HG02852 (cell line): Measurements from ENCODE around the gene LSAMP.

Experiments used
- ATAC-seq: cut with Tn5 transposase; IDR thresholded peaks from one replicate; pipeline ENCODE4 v1.9.1; 2021; ENCODE audit warnings: mild to moderate bottlenecking, moderate library complexity; ENCODE audit not compliant: unreplicated experiment

The LSAMP gene

DNA sequence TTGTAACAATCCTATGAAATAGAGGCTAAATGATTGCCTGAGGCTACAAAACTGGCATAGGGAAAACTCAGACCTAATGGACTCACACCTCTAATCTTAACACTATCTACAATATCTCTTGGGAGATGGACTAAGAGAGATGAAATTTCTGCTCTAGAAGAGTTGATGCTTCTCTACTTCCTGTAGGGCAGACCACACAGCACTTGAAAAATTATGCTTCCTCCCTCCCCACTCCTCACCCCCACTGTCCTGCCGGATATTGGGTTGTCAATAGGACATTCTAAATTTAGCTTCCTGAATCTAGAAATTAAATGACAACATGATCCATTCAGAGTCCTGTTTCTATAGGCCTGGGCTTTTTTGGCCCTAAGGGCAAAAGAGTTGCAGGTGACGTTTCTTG is 526.4 kb downstream of the LSAMP start:
- ATAC-seq: no peak

DNA sequence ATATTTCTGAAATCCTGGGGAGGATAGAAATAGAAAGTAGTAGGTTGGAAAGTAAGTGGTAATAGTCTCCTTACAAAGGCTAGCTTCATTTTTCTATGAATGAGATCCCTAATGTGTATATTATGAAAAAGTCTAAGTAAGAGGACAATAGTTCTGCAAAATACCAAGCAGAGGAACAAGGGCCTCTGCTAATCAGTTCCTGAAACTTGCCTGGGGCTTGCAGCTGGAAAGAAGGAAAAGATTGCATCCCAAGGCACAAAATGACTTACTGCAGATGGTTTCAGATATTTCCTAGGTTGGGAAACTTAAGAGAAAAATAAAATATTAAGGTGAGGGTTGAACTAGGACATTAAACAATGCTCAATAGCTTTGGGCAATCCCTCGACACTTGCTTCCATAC is 528.4 kb downstream of the LSAMP start:
- no peak for ATAC-seq

DNA sequence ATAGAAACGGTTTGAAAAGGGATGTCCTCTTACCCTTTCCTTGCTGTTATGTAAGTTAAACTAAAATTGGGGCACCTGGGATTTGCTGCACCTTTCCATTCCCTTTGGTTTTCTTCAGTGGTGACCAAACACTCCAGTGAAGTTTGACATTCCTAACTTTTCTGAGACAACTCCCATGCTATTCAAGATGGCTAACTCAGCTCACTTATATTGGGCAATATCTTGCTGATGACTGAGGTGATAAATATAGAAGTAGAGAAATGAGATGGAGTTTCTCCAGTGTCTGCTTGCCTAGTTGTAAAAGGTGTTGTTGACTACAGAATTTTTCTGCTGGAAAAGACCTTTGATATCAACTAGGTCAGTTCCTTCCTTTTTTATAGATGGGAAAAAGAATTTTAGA is 530.2 kb downstream of the LSAMP start:
- no peak for ATAC-seq

DNA sequence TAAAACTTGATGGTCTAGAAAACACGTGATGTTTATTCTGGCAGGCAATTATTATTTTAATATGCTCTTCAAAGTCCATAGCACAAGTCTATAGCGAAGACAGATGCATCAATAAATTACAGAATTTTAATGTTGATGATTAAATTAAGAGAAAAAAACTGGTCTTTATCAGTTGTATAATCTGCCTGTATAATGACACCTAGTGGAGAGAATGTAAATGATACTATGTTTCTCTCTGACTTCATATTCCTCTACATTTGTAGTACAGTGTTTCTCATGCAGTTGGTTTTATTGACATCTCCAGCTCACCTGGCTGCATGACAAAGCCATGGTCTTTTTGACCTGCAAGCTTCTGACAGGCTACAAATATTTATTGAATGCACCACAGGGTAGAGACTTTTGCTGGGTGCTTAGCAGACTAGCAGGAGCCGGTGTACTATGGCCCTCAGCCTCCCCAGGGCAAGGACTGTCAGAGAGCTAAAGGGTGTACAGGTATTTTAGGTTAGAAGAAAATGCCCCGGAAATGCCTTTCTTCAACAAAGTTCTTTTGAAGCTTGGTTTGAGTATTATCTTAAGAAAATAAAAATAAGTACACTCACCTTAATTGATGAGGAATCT is 532.1 kb downstream of the LSAMP start:
- ATAC-seq: no peak

DNA sequence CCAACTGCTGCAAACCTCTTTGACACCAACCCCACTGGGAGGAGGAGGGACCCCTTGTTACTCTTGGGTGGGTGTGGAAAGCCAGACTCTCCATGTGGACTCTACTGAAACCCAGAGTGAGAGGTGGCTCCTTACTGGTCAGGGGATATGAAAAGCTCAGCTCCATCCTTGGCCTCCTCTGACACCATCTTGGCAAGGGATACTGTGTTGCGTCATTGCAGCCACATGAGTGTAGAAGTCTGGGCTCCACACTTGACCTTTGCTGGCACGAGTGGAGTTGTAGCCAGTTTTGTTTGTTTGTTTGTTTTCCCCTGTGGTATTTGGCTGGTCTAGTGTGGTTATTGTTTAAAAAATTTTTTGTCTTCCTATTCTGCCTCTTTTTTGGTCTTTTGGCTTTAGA is 532.9 kb downstream of the LSAMP start:
- no peak for ATAC-seq

DNA sequence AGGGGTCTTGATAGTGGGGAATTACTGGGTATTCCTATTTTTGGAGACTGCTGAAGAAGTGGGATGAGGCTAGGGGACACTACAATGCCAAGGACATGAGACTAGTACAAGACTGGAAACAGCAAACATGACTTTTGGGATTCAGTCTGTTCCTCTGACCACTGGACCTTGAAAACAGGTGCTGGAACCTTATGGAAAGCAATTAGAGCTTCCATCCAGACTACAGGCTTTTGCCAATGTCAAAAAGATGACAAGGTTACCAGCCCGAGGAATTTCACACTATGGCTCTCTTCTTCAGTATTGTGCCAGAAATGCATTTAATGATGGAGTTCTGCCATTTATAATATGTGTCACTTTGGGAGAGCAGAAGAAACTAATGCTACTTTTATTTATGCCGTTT is 539.4 kb downstream of the LSAMP start:
- no peak for ATAC-seq

DNA sequence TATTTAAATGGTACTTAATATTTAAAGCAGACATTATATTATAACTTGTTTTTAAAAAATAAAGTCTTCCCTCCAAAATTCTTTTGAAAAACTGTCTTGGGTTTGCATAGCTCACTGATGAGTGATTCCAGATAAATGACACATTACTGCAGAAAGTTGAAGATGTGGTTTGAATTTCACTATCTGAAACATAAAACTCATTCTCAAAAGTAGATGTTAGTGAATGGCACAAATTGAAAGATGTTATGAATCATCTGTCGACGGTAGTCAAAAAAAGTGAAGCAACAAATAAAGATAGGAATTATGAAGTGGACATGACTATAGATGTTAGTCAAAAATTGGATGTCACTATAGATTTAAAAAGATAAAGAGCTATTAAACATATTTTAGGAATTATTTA is 541.4 kb downstream of the LSAMP start:
- no peak for ATAC-seq

DNA sequence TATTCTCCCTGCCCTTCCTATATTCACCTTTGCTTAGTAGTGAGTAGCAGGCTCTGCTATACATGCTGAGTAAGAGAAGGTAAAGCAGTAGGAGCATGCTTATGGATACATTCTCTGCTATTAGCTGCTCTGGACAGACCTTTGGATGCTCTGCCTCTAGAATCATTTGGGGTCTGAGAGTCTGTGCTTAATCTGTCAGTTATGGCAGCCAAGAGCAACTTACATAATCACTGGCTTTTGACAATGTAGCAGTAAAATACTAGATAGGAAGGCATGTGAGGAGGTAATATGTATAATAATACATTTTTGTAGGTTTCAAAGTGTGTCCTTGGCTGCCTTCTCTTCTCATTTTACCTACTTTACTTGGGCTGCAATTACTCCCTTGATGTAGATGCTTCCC is 544.3 kb downstream of the LSAMP start:
- no peak for ATAC-seq

DNA sequence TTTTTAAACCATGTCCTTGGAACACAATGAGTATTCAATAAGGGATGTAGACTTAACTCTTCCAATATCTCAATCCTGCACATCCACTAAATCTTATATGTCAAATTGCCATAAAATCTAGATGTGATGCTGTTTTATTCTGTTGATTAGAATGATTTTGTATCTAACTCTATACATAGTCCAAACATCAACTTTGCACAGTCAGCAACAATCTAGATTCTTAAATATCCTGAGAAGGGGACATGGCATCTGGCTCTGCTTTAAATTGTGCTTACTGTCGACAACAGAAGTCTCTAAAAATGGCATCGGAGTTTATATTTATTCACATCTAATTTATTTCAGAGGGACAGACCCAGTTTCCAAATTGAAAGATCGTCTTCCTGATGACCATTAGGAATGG is 545.8 kb downstream of the LSAMP start:
- ATAC-seq: no peak

DNA sequence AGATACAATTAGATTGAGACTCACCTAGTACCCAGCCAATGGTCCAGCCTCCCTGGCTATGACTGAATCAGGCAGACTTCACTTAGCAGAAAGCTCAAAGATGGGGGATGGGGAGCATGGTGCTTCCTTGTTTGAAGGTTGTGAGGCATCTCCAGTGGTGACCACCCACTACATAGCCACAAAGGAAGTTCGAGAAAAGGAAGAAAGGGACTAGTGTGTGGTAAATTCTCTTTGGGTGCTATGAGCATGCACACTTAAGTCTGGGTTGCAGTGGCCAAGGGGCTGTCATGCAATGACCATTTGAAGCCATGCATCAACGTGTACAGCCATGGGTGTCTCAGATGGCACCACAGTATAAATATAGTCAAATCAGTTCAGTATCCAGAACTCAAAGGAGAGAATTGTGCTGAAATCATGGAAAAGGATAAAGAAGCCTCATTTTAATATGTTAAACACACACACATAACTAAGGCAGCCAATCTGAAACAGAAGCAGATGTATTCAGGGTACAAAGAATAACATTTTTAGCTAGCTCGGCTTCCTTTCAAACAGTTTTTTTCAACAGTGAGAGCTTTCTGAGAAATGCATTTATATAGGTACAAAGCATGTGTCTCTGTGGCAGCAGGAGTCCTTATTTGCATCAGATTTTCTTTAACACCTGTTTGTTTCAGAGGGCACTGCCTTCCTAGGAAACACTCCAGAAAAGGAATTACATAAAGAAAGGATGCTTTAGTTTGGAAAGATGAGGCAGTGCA is 546.5 kb downstream of the LSAMP start:
- no peak for ATAC-seq

DNA sequence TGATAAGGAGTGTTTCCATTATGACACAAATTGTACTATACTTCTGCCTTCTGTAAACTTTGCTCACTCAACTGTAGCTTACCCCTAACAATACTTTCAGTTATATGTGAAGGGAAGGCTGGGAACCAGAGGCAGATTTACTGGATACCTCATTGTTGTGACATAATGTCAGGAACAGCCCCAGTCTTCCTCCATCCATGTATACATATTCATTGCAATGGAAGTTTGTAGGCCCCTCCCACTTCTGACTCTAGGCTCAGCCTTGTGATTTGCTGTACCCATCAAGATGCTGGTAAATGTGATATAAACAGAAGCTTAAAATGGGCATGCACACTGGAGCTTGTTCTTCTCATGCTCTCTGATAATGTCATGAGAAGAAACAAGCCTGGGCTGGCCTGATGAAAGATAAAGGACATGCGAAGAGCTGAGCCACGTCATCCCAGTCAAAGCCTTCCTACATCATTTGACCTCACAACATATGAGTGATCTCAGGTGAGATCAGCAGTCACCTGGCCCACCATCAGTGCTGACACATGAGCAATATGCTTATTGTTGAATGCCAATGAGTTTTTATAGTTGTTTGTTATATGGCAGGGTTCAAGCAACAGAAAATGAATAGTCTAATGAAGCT is 554.2 kb downstream of the LSAMP start:
- ATAC-seq: no peak

DNA sequence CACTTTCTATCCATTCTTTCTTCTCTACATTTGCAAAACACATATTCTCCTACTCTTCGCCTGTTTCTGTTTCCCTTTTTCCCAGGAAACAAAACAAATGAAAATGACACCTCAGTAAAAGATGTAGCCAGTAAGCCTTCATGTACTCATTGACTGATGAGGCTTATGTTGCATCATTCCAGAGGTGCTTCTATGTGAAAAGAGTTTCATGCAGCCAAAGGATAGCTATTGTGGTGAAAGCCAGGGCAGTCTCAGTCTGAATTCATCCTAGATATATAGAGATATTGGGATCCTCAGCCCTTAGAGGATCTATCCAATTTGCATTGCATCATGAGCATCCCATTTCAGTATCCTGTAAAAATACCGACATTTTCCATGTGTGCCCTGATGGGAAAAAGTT is 554.7 kb downstream of the LSAMP start:
- ATAC-seq: no peak

DNA sequence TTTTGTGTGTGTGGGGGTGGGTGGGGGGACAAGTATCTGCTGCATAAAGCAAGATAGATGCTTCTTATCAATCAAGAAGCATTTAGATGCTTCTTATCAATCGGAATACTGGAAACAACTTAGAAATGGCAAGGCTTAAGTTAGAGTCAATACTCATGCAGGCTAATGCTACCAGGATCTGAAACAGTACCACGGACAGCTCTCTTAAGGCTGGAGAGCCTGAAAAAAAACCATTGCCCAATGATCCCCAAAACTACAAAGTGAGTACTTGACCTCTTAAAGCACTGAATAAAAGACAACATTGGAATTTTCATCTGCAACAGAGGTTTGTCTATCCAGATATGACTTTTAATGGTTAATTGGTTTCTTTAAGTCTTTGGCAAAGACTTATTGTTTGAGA is 559.7 kb downstream of the LSAMP start:
- ATAC-seq: no peak

DNA sequence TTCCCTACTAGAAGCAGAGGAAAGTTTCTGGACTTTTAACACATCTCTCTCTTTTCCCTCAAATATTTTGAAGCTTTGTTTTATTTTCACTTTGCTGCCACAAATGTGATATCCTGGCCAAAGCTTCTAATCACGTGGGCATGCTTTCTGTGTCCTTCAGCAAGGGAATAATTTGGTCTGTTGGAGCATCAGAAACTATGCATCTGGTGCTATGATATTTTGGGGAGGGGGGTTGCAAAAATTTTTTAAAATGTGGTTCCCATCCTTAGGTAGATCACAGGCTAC is 567.7 kb downstream of the LSAMP start:
- ATAC-seq: no peak

DNA sequence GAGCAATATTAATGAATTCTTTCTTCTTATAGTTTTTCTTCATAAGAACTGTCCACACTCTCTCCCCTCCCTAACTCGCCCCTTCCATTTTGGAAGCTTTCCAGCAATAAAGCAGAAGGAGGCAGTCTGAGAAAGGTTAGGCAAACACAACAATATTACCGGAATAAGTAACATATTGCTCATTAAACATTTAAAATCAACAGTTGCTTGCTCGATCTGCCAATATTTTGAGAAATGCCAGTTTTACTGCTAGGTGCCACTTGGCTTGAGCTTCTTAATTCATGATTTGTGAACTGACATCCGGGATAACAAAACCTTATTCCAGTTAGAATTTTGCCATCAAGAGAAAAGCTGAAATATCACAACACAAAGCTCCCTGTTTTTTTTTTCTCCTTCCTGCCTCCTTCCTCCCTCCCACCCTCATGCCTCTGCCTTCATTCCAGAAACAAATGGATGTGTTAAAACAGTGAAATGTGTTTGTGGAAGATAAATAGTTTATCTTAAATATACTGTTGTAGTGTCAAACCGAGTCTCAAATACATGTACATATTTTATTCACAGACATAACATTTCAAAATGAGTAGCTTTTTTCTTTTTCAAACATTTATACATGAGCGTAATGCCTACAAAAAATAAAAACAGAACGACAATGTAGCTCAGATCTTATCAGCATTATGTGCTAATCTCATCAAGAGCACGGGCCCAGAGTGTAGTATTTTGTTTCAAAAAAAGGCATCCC is 568.2 kb downstream of the LSAMP start:
- no peak for ATAC-seq

DNA sequence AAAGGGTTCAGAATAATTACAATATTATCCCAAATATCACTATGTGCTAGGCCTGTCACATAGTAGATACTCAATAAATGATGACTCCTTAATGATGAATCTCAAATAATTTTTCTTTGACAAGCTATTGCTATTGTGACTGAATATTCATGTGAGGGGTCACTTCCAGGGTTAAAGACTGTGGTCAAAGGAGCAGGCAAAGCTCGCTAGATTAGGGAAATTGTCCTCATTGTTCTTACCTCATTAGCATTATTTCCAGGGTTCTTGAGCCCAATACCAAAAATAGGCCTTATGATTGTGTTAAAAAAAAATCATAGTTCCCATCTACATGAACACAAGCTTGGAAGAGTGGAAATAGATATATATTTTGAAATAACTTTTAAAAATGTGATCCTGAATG is 569.8 kb downstream of the LSAMP start:
- no peak for ATAC-seq

DNA sequence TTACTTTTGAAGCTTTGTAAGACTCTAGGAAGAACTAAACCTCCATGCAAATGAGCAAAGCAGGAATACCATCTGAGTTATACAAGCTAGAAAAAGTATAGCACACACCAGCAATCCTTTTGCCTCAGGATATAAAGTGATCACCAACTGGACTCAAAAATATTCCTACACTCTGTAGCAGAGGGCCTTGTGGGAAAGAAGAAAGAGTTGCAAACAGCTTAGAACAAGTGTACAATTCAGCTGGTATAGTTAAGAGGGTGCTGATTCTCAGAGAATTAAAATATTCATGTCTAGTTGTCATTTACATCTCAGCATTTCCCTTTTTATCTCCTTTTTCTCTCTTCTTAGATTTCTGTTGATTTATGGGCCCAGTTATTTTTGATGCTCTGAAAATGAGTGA is 573.6 kb downstream of the LSAMP start:
- no peak for ATAC-seq

DNA sequence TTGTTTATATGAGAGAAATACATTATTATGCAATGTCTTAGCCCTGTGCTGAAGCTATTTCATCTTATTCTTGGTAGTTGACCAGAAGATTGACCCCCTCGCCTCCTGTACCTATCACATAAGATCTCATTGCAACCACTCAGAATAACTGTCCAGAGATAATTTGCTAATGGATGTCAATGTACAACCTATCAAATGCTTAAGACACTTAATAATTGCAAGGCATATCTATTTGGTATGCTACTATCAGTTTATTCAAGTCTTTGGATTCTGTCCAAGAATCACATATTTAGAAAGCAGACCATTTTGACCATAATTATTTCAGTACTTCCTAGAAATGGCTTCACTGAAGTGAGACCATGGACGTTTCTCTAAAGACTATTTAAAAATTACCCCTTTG is 580.4 kb downstream of the LSAMP start:
- no peak for ATAC-seq

DNA sequence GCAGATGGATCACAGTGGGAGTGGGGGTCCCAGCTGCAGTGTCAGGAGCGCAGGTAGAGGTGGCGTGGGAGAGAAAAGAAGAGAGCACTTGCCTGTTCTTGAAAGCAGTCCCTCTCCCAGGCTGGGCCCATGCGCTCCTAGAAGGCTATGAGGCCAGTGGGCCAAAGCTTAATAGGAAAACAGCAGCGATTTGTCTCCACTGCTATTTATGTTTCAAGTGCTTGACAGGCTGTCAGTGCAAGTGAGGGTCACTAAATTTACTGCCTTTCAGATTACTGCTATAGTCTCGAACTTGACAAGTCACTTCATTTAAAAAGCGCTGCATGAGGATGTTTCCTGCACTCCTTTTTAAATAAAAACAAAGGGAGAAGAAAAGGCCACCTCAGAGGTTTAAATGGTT is 582.4 kb downstream of the LSAMP start:
- no peak for ATAC-seq

DNA sequence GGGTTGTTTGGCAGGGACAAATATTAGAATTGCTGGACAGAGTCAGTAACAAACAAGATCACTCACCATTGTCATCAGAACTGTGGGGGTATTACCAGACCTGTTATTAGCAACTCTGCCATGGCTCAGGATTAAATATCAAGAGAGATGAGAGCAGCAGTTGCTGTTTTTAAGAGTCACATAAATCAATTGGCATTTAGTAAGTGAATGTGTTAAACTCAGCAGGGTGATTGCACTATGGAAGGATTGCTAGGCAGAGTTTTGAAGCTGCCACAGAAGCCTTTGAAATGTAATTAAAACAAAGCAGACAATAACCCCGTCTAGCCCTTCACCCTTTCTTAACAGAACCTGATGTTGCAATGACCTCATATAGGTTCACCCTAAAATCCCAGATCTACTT is 583.2 kb downstream of the LSAMP start:
- ATAC-seq: no peak

DNA sequence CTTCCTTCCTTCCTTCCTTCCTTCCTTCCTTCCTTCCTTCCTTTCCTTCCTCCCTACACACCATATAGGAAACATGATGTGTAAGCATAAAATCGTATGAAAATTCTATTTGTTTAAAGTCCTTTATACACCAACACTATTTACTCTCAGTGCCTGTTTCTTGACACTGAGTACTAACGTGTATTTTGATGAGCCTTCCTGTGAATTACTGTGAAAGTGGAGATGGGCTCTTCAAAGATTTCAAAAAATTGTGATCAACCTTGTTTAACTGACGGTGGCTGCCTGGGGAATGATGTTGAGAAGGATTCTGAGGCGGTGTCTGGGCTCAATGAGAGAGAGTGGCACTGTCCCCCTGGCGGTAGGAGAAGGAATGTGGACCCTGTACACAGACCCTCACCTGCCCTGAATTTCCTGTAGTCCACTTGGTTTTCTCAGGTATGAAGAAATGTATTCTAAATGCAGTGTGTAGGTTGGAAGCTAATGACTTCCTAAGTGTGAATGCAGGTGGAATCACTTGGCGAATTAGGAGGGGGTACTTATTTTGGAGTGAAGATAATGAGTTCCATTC is 584.0 kb downstream of the LSAMP start:
- ATAC-seq: no peak

DNA sequence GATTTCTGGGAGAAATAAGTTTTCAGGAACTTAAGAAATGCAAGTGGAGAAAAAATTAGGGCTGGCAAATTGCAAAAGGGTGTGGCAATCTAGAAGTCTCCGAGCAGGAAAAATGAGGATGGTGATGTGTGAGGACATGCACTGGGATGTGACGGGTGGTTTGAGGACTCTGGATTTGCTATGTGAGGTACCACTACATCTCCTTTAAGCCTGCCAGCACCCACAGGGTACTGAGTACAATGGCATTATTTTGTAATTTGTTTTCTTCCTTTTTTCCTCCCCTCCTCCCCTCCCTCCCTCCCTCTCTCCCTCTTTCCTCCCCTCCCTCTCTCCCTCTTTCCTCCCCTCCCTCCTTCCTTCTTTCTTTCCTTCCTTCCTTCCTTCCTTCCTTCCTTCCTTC is 584.5 kb downstream of the LSAMP start:
- ATAC-seq: no peak
